K562 (cell line): Measurements from ENCODE around the gene ELAC2. TPM values are rescaled to one million over a fixed set of nuclear protein-coding genes. Genes with fewer than 3 reads are reported as not detected.

ENCODE experiments used
- ATAC-seq: fragments of 200-7000 bp; cut with Tn5 transposase; 3 replicates; pipeline ENCODE4 v1.9.1; 2020; ENCODE audit warnings: moderate library complexity
- BruUV-seq: library from RNA; stranded (reverse); fragments of 400-500 nt; replicated peaks from 2 replicates; lab custom pipeline; 2021; lab: Mats Ljungman, UMichigan
- CTCF ChIA-PET: fragments of 300-600 bp; formaldehyde crosslinking; extraction: SDS; loops from one replicate; lab custom pipeline; 2021; ENCODE audit warnings: low intra/inter-chr PET ratio; lab: Yijun Ruan, JAX
- POLR2A ChIA-PET: fragments of 300-600, 350-650 bp; sonication (Branson Sonifier 250); formaldehyde crosslinking; extraction: SDS; loops from one replicate; lab custom pipeline; 2021; ENCODE audit warnings: antibody characterized with exemption, inconsistent platforms; lab: Yijun Ruan, JAX
- DNase-seq, 4 experiments: peaks; one replicate each; pipeline versions ENCODE4 v3.0.0 to v3.0.0-alpha.2; 2011 to 2018; ENCODE audit warnings: low spot score in 3 of 4, mixed read lengths in 3 of 4; ENCODE audit errors: extremely low read depth in 1 of 4
- FAIRE-seq: peaks from 2 replicates; lab custom pipeline; 2011; peaks lifted over from hg19 to GRCh38; lab: Jason Lieb, UNC
- H2AFZ ChIP-seq: 2 replicates; pipeline ENCODE4 v1.6.0; 2011; ENCODE audit warnings: low read depth, low read length, control low read depth, inconsistent platforms
- H3K27ac ChIP-seq: fragments of 200-600 bp; 3 replicates; pipeline ENCODE4 v1.8.0; 2011; ENCODE audit warnings: low read depth, mild to moderate bottlenecking, control low read depth, inconsistent platforms, low read length, moderate library complexity, mixed read lengths; ENCODE audit errors: extremely low read depth
- H3K27me3 ChIP-seq, 2 experiments: fragments of 300-600 bp in 1 of 2; 2 replicates in 1 of 2; 3 replicates in 1 of 2; pipeline versions ENCODE4 v1.6.0 to v1.8.0; 2011; ENCODE audit warnings: inconsistent platforms in 2 of 2, low read length in 2 of 2, mild to moderate bottlenecking in 1 of 2, mixed read lengths in 1 of 2, moderate library complexity in 1 of 2; ENCODE audit not compliant: control insufficient read depth in 2 of 2, insufficient read depth in 2 of 2
- H3K36me3 ChIP-seq: fragments of 300-600 bp; 3 replicates; pipeline ENCODE4 v1.8.0; 2011; ENCODE audit warnings: mild to moderate bottlenecking, low read length, inconsistent platforms; ENCODE audit not compliant: control insufficient read depth, insufficient read depth
- H3K4me1 ChIP-seq, 2 experiments: fragments of 200-600 bp in 1 of 2; replicated peaks in 1 of 2; 2 replicates in 1 of 2; 3 replicates in 1 of 2; pipeline versions ENCODE4 v1.5.1 to v1.8.0; 2011; ENCODE audit warnings: inconsistent platforms in 2 of 2, low read length in 2 of 2, mild to moderate bottlenecking in 1 of 2, mixed read lengths in 1 of 2, moderate library complexity in 1 of 2; ENCODE audit not compliant: control insufficient read depth in 2 of 2, insufficient read depth in 2 of 2
- H3K4me2 ChIP-seq: 2 replicates; pipeline ENCODE4 v1.6.1; 2011; ENCODE audit warnings: low read length, control low read depth, inconsistent platforms, mixed read lengths; ENCODE audit not compliant: insufficient read depth
- H3K4me3 ChIP-seq: fragments of 200-600 bp; sonication (generic), shearing (Covaris generic); 2 replicates; pipeline ENCODE4 v1.5.1; 2016; ENCODE audit warnings: control low read depth, inconsistent platforms
- H3K79me2 ChIP-seq: fragments of 200-600 bp; 3 replicates; pipeline ENCODE4 v1.8.0; 2011; ENCODE audit warnings: low read length, inconsistent platforms; ENCODE audit not compliant: control insufficient read depth, insufficient read depth
- H3K9ac ChIP-seq, 2 experiments: 2 replicates each; pipeline versions ENCODE4 v1.6.0 to v1.6.1; 2011; ENCODE audit warnings: low read depth in 2 of 2, low read length in 2 of 2, control low read depth in 1 of 2, inconsistent platforms in 1 of 2, mild to moderate bottlenecking in 1 of 2, mixed read lengths in 1 of 2; ENCODE audit not compliant: insufficient read depth in 1 of 2
- H3K9me1 ChIP-seq: one replicate; pipeline ENCODE4 v1.6.0; 2011; ENCODE audit warnings: inconsistent platforms, mild to moderate bottlenecking, low read length, moderate library complexity; ENCODE audit not compliant: control insufficient read depth, insufficient read depth
- H3K9me3 ChIP-seq: replicated peaks from 2 replicates; pipeline ENCODE4 v1.5.1; 2011; ENCODE audit warnings: low read depth, low read length, inconsistent platforms; ENCODE audit not compliant: control insufficient read depth, insufficient read depth
- H4K20me1 ChIP-seq: replicated peaks from 2 replicates; pipeline ENCODE4 v1.6.1; 2011; ENCODE audit warnings: low read length, inconsistent platforms, mixed read lengths; ENCODE audit not compliant: control insufficient read depth, insufficient read depth
- ARHGAP35 ChIP-seq: fragments of 450-650 bp; IDR thresholded peaks from 2 replicates; pipeline ENCODE4 v1.6.1; 2018; ENCODE audit not compliant: partially characterized antibody
- ARID2 ChIP-seq: fragments of 450-650 bp; IDR thresholded peaks from 2 replicates; pipeline ENCODE4 v1.6.1; 2017; ENCODE audit warnings: antibody characterized with exemption, mild to moderate bottlenecking
- CREB3 ChIP-seq: fragments of 450-650 bp; conservative IDR thresholded peaks from 2 replicates; pipeline ENCODE4 v1.6.1; 2016; ENCODE audit warnings: missing genetic modification characterization, low read depth, mild to moderate bottlenecking, missing compliant biosample characterization, moderate library complexity
- GATAD2B ChIP-seq: fragments of 450-650 bp; IDR thresholded peaks from 2 replicates; pipeline ENCODE4 v1.6.1; 2017; ENCODE audit warnings: mild to moderate bottlenecking, borderline replicate concordance
- GTF2F1 ChIP-seq: IDR thresholded peaks from 2 replicates; pipeline ENCODE4 v1.6.1; 2011; ENCODE audit warnings: low read depth, low read length, improper control_type of control experiment
- ILK ChIP-seq: fragments of 450-650 bp; IDR thresholded peaks from 2 replicates; pipeline ENCODE4 v1.6.1; 2016; ENCODE audit warnings: missing genetic modification characterization, low read depth, mild to moderate bottlenecking, missing compliant biosample characterization, moderate library complexity, borderline replicate concordance
- KAT8 ChIP-seq: fragments of 450-650 bp; IDR thresholded peaks from 2 replicates; pipeline ENCODE4 v1.6.1; 2016; ENCODE audit warnings: low read depth, mild to moderate bottlenecking
- MYNN ChIP-seq, 2 experiments: sonication (generic); formaldehyde crosslinking in 1 of 2; IDR thresholded peaks; 2 replicates each; pipeline versions ENCODE4 v1.5.0 to v1.6.1; 2016 to 2020; ENCODE audit warnings: antibody characterized with exemption in 1 of 2, missing genetic modification reagents in 1 of 2
- NONO ChIP-seq, 2 experiments: fragments of 200-400 bp in 1 of 2; fragments of 450-650 bp in 1 of 2; formaldehyde crosslinking in 1 of 2; IDR thresholded peaks; 2 replicates each; pipeline ENCODE4 v1.6.1; 2017; ENCODE audit warnings: low read depth in 2 of 2, mild to moderate bottlenecking in 2 of 2, moderate library complexity in 2 of 2, low read length in 1 of 2
- PHF21A ChIP-seq: fragments of 450-650 bp; IDR thresholded peaks from 2 replicates; pipeline ENCODE4 v1.6.1; 2017; ENCODE audit warnings: low read depth, borderline replicate concordance
- POLR2AphosphoS2 ChIP-seq: IDR thresholded peaks from 2 replicates; pipeline ENCODE4 v1.6.1; 2012; ENCODE audit warnings: low read length, improper control_type of control experiment
- RBFOX2 ChIP-seq: fragments of 200-400 bp; formaldehyde crosslinking; IDR thresholded peaks from 2 replicates; pipeline ENCODE4 v1.6.1; 2017; ENCODE audit warnings: low read depth, mild to moderate bottlenecking, low read length, moderate library complexity
- SOX6 ChIP-seq: fragments of 450-650 bp; IDR thresholded peaks from 2 replicates; pipeline ENCODE4 v1.6.1; 2014; ENCODE audit warnings: mild to moderate bottlenecking
- TAF1 ChIP-seq: IDR thresholded peaks from 2 replicates; pipeline ENCODE4 v1.6.1; 2011; ENCODE audit warnings: mild to moderate bottlenecking, low read length, moderate library complexity; ENCODE audit not compliant: insufficient read depth, control insufficient read depth, severe bottlenecking; ENCODE audit errors: extremely low read depth
- TEAD2 ChIP-seq: fragments of 450-650 bp; IDR thresholded peaks from 2 replicates; pipeline ENCODE4 v1.6.1; 2016; ENCODE audit warnings: missing genetic modification characterization, control low read depth, missing compliant biosample characterization
- TFAP4 ChIP-seq: sonication (generic); formaldehyde crosslinking; IDR thresholded peaks from 2 replicates; pipeline ENCODE4 v1.8.0; 2022; ENCODE audit warnings: missing genetic modification reagents, mild to moderate bottlenecking, moderate library complexity, borderline replicate concordance
- ZNF274 ChIP-seq: IDR thresholded peaks from 2 replicates; pipeline ENCODE4 v1.6.1; 2011; ENCODE audit warnings: low read depth, mild to moderate bottlenecking, low read length, moderate library complexity, borderline replicate concordance
- WGBS: fragments of 100-300 bp; shearing (Covaris generic); methylation state at CpG from one replicate; pipeline ENCODE4 v1.1.6; 2016; ENCODE audit warnings: low coverage, mixed read lengths; ENCODE audit not compliant: insufficient coverage; ENCODE audit errors: missing lambda C conversion rate; 5-methylcytosine and 5-hydroxymethylcytosine counted together
- in situ Hi-C: fragments of 300-500 bp; cut with MboI; formaldehyde crosslinking; loops from 4 replicates; pipeline ENCODE4 v1.15.0; 2018; ENCODE audit warnings: inconsistent platforms, mixed read lengths
- intact Hi-C: fragments of 100-400 bp; cut with micrococcal nuclease; formaldehyde crosslinking; loops from 2 replicates; pipeline ENCODE4 v1.14.2; 2022
- polyA plus RNA-seq, 8 experiments: library from polyadenylated mRNA; depleted of rRNA in 4 of 8; stranded (reverse) in 5 of 8; unstranded in 3 of 8; fragments of >200 nt; fragmentation: Nextera tagmentation in 2 of 8; fragmentation: Illumina TruSeq in 1 of 8; extraction: Ambion mirVana in 2 of 8; extraction: Trizol in 1 of 8; gene quantifications; 2 replicates each; pipeline versions ENCODE4 v1.2.1 to v1.2.3, GENCODE V29; 2011 to 2014; ENCODE audit warnings: inconsistent platforms in 1 of 8, missing spikeins in 1 of 8
- total RNA-seq, 7 experiments: library from RNA; depleted of rRNA in 6 of 7; stranded (reverse); fragments of >200 nt in 6 of 7; fragmentation: Illumina TruSeq in 2 of 7; extraction: Trizol in 2 of 7; gene quantifications; 2 replicates each; pipeline versions ENCODE4 v1.2.1 to v1.2.3, GENCODE V29; 2011 to 2021; ENCODE audit warnings: low replicate concordance in 1 of 7
- TF ChIP-seq, protein P1 (sequence below): fragments of 450-650 bp; IDR thresholded peaks from 2 replicates; pipeline ENCODE4 v1.6.1; 2018; ENCODE audit not compliant: partially characterized antibody

ELAC2 gene
- total and polyA plus RNA-seq, 9 of the 15 experiments (the other 6 are each of a cell fraction or from before 2014, with no cell fraction given): 4.5 to 129 (median 70.6) TPM

DNA sequence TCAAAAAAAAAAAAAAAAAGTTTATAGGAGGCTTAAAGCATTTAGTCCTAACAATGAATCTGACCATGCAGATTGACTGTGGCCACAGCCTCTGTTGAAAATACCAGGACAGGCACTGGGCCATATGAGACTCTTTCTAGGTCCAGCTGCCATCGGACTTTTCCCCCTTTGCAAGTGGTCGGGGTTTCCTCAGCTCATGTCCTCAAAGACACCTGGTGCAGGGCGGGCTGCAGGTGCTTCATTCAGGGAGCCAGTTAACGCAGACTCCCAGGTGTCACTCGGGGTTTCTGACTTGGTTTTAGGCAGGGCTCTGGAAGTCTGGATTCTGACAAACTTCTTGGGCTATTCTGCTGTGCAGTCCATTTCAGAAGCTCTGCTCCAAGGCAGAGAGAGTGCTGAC, 20.9 kb downstream of the ELAC2 start:
- 93% methylated on average over 2 of the region's 5 CpGs for WGBS
- no peaks in the 10 kb centered on the region for H3K9me3 ChIP-seq
- H3K79me2 ChIP-seq: no peaks in the 10 kb centered on the region
- no peaks in the 10 kb centered on the region for H3K9me1 ChIP-seq
- ChIA-PET CTCF (no interaction called here), POLR2A (interaction anchor here (0.7 to 1.0 kb wide), 3 partner anchors 11 to 808 kb away, joined by 3 to 5 read pairs (median 3); no protein-coding TSS in a partner anchor)
- H3K27ac ChIP-seq: no peak overlapping the region
- intact Hi-C loops: no loop called here
- ATAC-seq (no peak), FAIRE-seq (no peak), DNase-seq (no peak)
- H3K4me3 ChIP-seq: no peak overlapping the region
- no peaks in the 10 kb centered on the region for H3K4me1 ChIP-seq
- BruUV-seq: no TSS peak
- in situ Hi-C loops: no loop called here
- H3K4me2 ChIP-seq: no peak overlapping the region
- no peak overlapping the region for H3K9ac ChIP-seq
- H3K27me3 ChIP-seq: no peaks in the 10 kb centered on the region
- no peaks in the 10 kb centered on the region for H4K20me1 ChIP-seq
- H3K36me3 ChIP-seq: peaks cover 95% of the 10 kb centered on the region
- no peak overlapping the region for H2AFZ ChIP-seq
- TF ChIP-seq TAF1: no peak
- TF ChIP-seq RBFOX2: no peak
- TF ChIP-seq TEAD2 (tag): no peak
- no peak for TF ChIP-seq POLR2AphosphoS2
- no peak for TF ChIP-seq MYNN (IDR thresholded peaks at IDR 0.05)
- TF ChIP-seq MYNN (CRISPR knock-in tag; IDR thresholded peaks at IDR 0.05): no peak
- TF ChIP-seq, protein P1, sequence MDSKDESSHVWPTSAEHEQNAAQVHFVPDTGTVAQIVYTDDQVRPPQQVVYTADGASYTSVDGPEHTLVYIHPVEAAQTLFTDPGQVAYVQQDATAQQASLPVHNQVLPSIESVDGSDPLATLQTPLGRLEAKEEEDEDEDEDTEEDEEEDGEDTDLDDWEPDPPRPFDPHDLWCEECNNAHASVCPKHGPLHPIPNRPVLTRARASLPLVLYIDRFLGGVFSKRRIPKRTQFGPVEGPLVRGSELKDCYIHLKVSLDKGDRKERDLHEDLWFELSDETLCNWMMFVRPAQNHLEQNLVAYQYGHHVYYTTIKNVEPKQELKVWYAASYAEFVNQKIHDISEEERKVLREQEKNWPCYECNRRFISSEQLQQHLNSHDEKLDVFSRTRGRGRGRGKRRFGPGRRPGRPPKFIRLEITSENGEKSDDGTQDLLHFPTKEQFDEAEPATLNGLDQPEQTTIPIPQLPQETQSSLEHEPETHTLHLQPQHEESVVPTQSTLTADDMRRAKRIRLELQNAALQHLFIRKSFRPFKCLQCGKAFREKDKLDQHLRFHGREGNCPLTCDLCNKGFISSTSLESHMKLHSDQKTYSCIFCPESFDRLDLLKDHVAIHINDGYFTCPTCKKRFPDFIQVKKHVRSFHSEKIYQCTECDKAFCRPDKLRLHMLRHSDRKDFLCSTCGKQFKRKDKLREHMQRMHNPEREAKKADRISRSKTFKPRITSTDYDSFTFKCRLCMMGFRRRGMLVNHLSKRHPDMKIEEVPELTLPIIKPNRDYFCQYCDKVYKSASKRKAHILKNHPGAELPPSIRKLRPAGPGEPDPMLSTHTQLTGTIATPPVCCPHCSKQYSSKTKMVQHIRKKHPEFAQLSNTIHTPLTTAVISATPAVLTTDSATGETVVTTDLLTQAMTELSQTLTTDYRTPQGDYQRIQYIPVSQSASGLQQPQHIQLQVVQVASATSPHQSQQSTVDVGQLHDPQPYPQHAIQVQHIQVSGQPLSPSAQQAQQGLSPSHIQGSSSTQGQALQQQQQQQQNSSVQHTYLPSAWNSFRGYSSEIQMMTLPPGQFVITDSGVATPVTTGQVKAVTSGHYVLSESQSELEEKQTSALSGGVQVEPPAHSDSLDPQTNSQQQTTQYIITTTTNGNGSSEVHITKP: no peak
- TF ChIP-seq PHF21A: no peak
- TF ChIP-seq ZNF274: no peak
- no peak for TF ChIP-seq ILK (tag)
- no peak for TF ChIP-seq GATAD2B
- TF ChIP-seq KAT8: no peak
- no peak for TF ChIP-seq ARHGAP35
- TF ChIP-seq CREB3 (tag): no peak
- no peak for TF ChIP-seq TFAP4 (CRISPR knock-in tag)
- TF ChIP-seq NONO (IDR thresholded peaks at IDR 0.05; ENCODE audit: low read depth in 2 of 2, low read length in 1 of 2): no peak
- TF ChIP-seq ARID2: no peak
- TF ChIP-seq GTF2F1: no peak
- TF ChIP-seq SOX6: no peak
